HG02642 (cell line): ENCODE data around the gene THRB.

Experiments
- ATAC-seq: cut with Tn5 transposase; IDR thresholded peaks from one replicate; pipeline ENCODE4 v1.9.1; 2021; ENCODE audit warnings: mild to moderate bottlenecking; ENCODE audit not compliant: unreplicated experiment, poor library complexity

Gene THRB

GRCh38 chr3:24087469-24087868 is 407.2 kb downstream of the THRB start:
- ATAC-seq: no peak

- ATAC-seq: no peak
Observed at GRCh38 chr3:24086617-24087404, 407.8 kb downstream of the THRB start.

- no peak for ATAC-seq
Observed at GRCh38 chr3:24086206-24086605, 408.4 kb downstream of the THRB start.

- no peak for ATAC-seq
Observed at GRCh38 chr3:24072193-24072592, 422.5 kb downstream of the THRB start.

DNA sequence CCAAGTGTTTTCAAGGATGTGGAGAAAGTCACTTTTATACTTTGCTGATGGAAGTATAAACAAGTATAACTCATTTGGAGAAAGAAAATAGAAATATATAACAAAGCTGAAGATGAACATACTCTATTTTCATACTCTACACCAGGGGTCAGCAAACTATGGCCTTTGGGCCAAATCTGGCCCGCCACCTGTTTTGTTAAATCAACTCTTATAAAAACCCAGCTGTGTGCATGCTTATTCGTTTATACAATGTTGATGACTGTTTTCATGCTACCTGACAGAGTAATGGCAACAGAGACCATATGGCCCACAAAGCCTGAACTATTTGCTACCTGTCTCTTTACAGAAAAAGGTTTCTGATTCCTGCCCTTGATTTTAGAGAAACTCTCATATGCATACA is 425.6 kb downstream of the THRB start:
- ATAC-seq: no peak

- no peak for ATAC-seq
Observed at GRCh38 chr3:24067483-24067882, 427.2 kb downstream of the THRB start.
